Measurements from ENCODE around the gene WDR7. TPM values are rescaled to one million over a fixed set of nuclear protein-coding genes. Genes with fewer than 3 reads are reported as not detected.

Gene WDR7
- total RNA-seq, 1 donor from 2014 or later, result 67.3 TPM

DNA sequence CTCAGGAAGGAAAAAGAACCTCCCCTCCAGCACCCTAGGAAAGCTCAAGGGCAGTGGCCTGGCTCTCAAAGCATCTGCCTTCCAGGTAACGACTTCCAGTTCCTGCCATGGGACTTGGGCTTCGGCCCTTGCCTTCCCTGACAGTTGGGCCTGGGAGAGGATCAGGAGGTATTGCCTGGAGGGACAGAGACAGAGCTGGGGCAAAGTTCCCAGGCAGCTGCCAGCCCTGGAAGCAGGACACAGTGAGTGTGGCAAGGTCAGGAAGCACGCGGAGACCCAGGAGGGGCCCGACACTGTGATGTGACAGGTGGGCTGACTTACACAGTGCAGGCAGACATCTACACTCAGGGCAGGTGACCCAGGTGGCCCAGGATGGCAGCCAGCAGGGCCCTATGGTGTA, 408.2 kb downstream of the WDR7 start:
- H3K36me3 ChIP-seq (ENCODE audit: control insufficient read depth in 3 of 3, insufficient read depth in 3 of 3, low read length in 3 of 3), result no peaks in the 10 kb centered on the region
- peaks cover 4 to 10% (median 6%) of the 10 kb centered on the region in 3 donors for H3K27me3 ChIP-seq (ENCODE audit: control insufficient read depth in 3 of 3, insufficient read depth in 3 of 3, low read length in 3 of 3)
- H3K4me3 ChIP-seq (ENCODE audit: low read length in 3 of 3), result no peak overlapping the region
- no peaks in the 10 kb centered on the region for H3K9me3 ChIP-seq (ENCODE audit: control insufficient read depth in 3 of 3, low read length in 3 of 3)
- H3K27ac ChIP-seq (ENCODE audit: low read depth, low read length), result no peak overlapping the region
- no peaks in the 10 kb centered on the region for H3K4me1 ChIP-seq (ENCODE audit: control insufficient read depth in 3 of 3, insufficient read depth in 3 of 3, low read length in 3 of 3)
- H3K9ac ChIP-seq (ENCODE audit: low read depth in 1 of 3, low read length in 3 of 3), result no peak overlapping the region

DNA sequence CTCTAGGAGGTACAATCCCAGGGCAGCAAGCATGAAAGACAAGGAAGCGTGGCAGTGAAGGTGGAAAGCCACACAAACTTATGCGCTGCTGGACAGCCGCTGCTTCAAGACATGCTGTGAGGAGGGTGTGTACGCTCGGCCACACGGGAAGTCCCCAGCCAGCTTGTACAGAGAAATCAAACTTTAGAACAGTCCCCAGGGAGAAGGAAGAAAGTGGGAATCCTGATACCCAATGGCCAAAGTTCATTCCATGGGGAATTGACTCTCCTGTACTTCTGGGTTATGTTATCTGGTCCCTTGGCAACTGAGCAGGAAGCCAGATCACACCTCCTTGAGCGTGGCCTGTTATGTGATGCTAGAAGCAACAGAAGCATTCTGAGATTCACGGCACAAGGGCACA, 409.7 kb downstream of the WDR7 start:
- H3K36me3 ChIP-seq (ENCODE audit: control insufficient read depth in 3 of 3, insufficient read depth in 3 of 3, low read length in 3 of 3), result no peaks in the 10 kb centered on the region
- H3K4me1 ChIP-seq (ENCODE audit: control insufficient read depth in 3 of 3, insufficient read depth in 3 of 3, low read length in 3 of 3), result no peaks in the 10 kb centered on the region
- peaks cover 4 to 11% (median 6%) of the 10 kb centered on the region in 3 donors for H3K27me3 ChIP-seq (ENCODE audit: control insufficient read depth in 3 of 3, insufficient read depth in 3 of 3, low read length in 3 of 3)
- no peak overlapping the region for H3K27ac ChIP-seq (ENCODE audit: low read depth, low read length)
- no peaks in the 10 kb centered on the region for H3K9me3 ChIP-seq (ENCODE audit: control insufficient read depth in 3 of 3, low read length in 3 of 3)
- no peak overlapping the region for H3K4me3 ChIP-seq (ENCODE audit: low read length in 3 of 3)
- no peak overlapping the region for H3K9ac ChIP-seq (ENCODE audit: low read depth in 1 of 3, low read length in 3 of 3)

DNA sequence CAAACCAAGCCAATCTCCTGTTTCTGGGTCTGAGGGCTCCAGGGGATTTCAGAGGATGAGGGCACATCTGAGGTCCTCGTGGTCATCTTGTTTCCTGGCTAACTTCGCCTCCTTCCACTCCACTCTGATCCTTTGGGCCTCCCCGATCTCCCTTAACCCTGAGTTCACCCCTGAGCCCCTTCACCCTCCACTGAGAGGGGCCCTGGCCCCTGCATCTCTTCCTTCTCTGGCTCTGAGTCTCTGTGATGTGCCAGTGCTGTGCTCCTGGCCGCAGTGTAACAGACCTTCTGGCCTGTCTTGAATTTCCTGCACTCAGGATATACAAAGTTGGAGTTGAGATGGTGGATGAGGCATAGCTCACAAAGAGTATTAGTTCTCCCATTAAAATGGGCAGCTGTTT, 411.0 kb downstream of the WDR7 start:
- H3K4me3 ChIP-seq (ENCODE audit: low read length in 3 of 3), result no peak overlapping the region
- H3K4me1 ChIP-seq (ENCODE audit: control insufficient read depth in 3 of 3, insufficient read depth in 3 of 3, low read length in 3 of 3), result no peaks in the 10 kb centered on the region
- no peak overlapping the region for H3K27ac ChIP-seq (ENCODE audit: low read depth, low read length)
- no peak overlapping the region for H3K9ac ChIP-seq (ENCODE audit: low read depth in 1 of 3, low read length in 3 of 3)
- H3K9me3 ChIP-seq (ENCODE audit: control insufficient read depth in 3 of 3, low read length in 3 of 3), result no peaks in the 10 kb centered on the region
- peaks cover 4 to 11% (median 6%) of the 10 kb centered on the region in 3 donors for H3K27me3 ChIP-seq (ENCODE audit: control insufficient read depth in 3 of 3, insufficient read depth in 3 of 3, low read length in 3 of 3)
- no peaks in the 10 kb centered on the region for H3K36me3 ChIP-seq (ENCODE audit: control insufficient read depth in 3 of 3, insufficient read depth in 3 of 3, low read length in 3 of 3)

DNA sequence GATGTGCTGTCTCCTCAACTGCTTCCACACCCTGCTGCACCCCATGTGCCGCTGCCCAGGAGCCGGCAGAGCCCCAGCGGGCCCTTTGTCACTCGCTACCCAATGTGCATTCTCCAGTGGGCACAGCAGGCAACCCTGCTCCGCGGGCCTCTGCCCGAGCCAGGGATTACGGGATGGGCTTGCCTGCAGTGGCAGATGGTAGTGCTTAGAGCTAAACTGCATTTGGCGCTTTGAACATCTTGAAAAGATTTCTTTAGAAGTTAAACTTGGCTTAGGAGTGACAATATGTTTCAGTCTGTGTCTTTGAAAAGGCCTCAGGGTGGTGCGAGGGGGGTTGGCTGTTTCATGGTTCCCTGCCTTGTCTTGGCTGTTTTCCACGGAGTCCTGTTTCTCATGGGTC, 411.7 kb downstream of the WDR7 start:
- Histone ChIP-seq H3K27me3 (ENCODE audit: control insufficient read depth in 3 of 3, insufficient read depth in 3 of 3, low read length in 3 of 3) (peaks cover 4 to 11% (median 6%) of the 10 kb centered on the region in 3 donors), H3K9ac (ENCODE audit: low read depth in 1 of 3, low read length in 3 of 3) (no peak overlapping the region), H3K36me3 (ENCODE audit: control insufficient read depth in 3 of 3, insufficient read depth in 3 of 3, low read length in 3 of 3) (no peaks in the 10 kb centered on the region), H3K4me1 (ENCODE audit: control insufficient read depth in 3 of 3, insufficient read depth in 3 of 3, low read length in 3 of 3) (no peaks in the 10 kb centered on the region), H3K9me3 (ENCODE audit: control insufficient read depth in 3 of 3, low read length in 3 of 3) (no peaks in the 10 kb centered on the region), H3K27ac (ENCODE audit: low read depth, low read length) (no peak overlapping the region), H3K4me3 (ENCODE audit: low read length in 3 of 3) (no peak overlapping the region)

DNA sequence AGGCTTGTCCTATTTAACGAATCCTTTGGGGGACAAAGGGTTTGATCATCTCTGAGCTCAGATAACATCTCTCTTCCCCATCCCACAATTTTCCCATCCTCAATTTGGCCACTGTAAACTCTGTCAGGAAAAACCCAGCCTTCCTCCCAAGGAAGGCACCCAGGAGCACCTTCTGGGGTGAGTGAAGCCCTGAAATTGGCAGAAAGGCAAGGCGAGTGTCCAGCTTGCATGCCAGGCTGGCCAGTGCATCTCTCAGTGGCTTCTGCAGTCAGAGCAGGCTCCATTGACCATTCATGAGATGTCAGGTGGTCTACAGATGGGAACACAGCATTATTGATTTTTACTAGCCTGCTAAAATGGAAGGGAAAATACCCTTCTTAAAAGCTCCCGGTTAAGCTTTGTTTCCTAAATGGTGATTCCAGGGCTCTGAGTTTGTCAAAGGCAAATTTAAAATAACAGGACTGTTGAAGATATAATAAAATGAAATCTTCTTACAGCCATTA, 412.5 kb downstream of the WDR7 start:
- peaks cover 3 to 11% (median 4%) of the 10 kb centered on the region in 3 donors for H3K27me3 ChIP-seq (ENCODE audit: control insufficient read depth in 3 of 3, insufficient read depth in 3 of 3, low read length in 3 of 3)
- no peaks in the 10 kb centered on the region for H3K9me3 ChIP-seq (ENCODE audit: control insufficient read depth in 3 of 3, low read length in 3 of 3)
- no peaks in the 10 kb centered on the region for H3K36me3 ChIP-seq (ENCODE audit: control insufficient read depth in 3 of 3, insufficient read depth in 3 of 3, low read length in 3 of 3)
- no peaks in the 10 kb centered on the region for H3K4me1 ChIP-seq (ENCODE audit: control insufficient read depth in 3 of 3, insufficient read depth in 3 of 3, low read length in 3 of 3)
- no peak overlapping the region for H3K27ac ChIP-seq (ENCODE audit: low read depth, low read length)
- H3K9ac ChIP-seq (ENCODE audit: low read depth in 1 of 3, low read length in 3 of 3), result no peak overlapping the region
- no peak overlapping the region for H3K4me3 ChIP-seq (ENCODE audit: low read length in 3 of 3)

DNA sequence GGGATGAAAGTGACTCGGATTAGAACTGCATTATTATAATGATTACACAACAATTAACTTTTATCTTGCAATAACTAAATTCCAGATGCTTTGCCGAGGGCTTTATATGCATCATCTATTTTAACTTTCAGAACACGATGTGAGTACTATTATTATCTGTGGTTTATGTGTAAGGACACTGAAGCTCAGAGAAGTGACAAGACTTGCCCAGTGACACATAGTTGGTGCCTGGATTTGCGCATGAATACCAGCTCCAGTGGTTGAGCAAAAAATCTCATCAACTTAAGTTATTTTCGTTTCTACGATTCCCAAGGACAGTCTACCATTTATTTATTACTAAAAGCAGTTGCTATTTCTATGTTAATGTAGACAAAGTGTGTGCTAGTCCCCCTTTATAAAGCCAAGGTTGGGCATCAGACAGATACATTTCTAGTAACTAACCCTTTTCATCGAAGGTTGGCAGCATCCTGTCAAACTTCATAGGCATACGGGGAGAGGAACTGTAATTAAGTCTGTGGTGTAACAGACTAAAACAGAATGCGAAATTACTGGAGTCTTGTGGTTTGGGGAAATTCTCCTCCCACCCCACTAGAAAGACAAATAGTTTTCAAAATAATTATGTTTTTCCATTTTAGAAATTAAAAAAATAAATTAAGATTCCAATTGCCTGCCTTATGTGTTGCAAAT, 422.5 kb downstream of the WDR7 start:
- no peaks in the 10 kb centered on the region for H3K36me3 ChIP-seq (ENCODE audit: control insufficient read depth in 3 of 3, insufficient read depth in 3 of 3, low read length in 3 of 3)
- H3K9me3 ChIP-seq (ENCODE audit: control insufficient read depth in 3 of 3, low read length in 3 of 3), result no peaks in the 10 kb centered on the region
- H3K4me1 ChIP-seq (ENCODE audit: control insufficient read depth in 3 of 3, insufficient read depth in 3 of 3, low read length in 3 of 3), result no peaks in the 10 kb centered on the region
- peaks cover 8 to 27% (median 15%) of the 10 kb centered on the region in 3 donors for H3K27me3 ChIP-seq (ENCODE audit: control insufficient read depth in 3 of 3, insufficient read depth in 3 of 3, low read length in 3 of 3)
- H3K9ac ChIP-seq (ENCODE audit: low read depth in 1 of 3, low read length in 3 of 3), result no peak overlapping the region
- H3K4me3 ChIP-seq (ENCODE audit: low read length in 3 of 3), result no peak overlapping the region
- no peak overlapping the region for H3K27ac ChIP-seq (ENCODE audit: low read depth, low read length)

DNA sequence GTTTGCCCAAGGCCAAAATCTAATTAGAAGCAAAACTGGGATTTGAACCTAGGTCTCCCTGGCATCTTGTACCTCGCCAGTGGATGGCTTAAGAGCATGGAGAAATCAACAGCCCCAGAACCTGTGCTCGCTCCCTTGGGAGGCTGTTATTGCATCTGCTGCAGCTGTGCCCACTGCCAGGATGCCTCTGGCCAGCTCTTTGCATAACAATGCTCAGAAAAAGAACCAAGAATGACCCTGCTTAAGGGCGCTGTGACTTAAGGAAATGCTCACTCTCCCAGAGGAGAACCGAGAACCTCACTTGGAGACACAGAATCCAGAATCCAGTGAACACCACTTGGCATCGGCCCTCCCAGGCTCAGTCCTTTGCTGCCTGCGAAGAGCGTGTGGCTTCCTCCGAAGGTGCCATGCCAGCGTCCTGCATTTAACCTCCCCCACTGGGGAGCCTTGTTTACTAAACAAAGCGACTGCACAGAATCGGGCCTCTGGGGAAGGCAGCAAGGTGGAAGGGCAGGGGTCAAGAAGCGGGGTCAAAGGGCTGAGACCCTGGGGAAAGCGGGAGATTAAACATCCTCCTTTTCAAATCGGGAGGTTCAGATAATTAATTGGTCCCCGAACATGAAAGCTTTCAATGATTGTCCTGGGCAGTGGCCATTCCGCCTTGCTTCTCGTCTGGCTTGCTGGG, 424.7 kb downstream of the WDR7 start:
- no peak overlapping the region for H3K9ac ChIP-seq (ENCODE audit: low read depth in 1 of 3, low read length in 3 of 3)
- H3K4me1 ChIP-seq (ENCODE audit: control insufficient read depth in 3 of 3, insufficient read depth in 3 of 3, low read length in 3 of 3), result no peaks in the 10 kb centered on the region
- H3K27ac ChIP-seq (ENCODE audit: low read depth, low read length), result no peak overlapping the region
- no peaks in the 10 kb centered on the region for H3K36me3 ChIP-seq (ENCODE audit: control insufficient read depth in 3 of 3, insufficient read depth in 3 of 3, low read length in 3 of 3)
- H3K4me3 ChIP-seq (ENCODE audit: low read length in 3 of 3), result no peak overlapping the region
- no peaks in the 10 kb centered on the region for H3K9me3 ChIP-seq (ENCODE audit: control insufficient read depth in 3 of 3, low read length in 3 of 3)
- peaks cover 8 to 28% (median 20%) of the 10 kb centered on the region in 3 donors for H3K27me3 ChIP-seq (ENCODE audit: control insufficient read depth in 3 of 3, insufficient read depth in 3 of 3, low read length in 3 of 3)

DNA sequence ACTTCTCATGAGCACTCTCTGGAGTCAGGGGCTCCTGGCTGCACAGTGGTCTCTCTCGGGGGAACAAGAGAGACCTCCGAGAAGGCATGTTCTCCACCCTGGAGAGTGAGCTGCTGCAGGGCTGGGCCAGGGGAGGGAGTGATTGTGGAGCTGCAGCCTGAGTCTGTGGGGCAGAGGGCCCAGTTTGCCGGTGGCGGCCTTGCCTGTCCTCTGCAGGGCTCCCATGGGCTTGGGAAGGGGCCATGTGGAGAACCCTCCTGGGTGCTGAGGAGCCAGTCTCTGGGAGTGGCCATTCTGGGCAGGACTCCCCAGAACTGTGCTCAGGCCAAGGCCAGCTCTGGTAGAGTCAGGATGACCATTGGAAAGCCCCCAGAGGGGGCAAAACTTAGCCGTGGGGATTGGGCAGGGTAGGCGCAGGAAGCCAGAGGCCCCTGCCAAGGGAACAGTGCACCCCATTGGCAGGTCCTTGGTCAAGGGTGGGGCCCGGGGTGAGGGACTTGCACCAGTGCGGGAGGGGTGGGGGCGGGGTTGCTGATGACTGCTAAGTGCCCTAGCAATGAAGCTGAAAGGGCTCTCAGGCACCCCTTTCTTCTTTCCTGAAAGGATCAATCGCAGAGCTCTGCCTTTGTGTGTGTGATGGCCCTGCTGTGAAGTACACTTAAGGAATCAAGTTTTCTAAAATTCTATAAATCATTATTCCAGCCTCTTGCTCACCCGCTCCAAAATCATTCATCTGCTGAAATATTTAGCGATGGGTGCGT, 426.0 kb downstream of the WDR7 start:
- Histone ChIP-seq H3K4me1 (ENCODE audit: control insufficient read depth in 3 of 3, insufficient read depth in 3 of 3, low read length in 3 of 3) (no peaks in the 10 kb centered on the region), H3K27me3 (ENCODE audit: control insufficient read depth in 3 of 3, insufficient read depth in 3 of 3, low read length in 3 of 3) (peaks cover 8 to 30% (median 21%) of the 10 kb centered on the region in 3 donors), H3K9me3 (ENCODE audit: control insufficient read depth in 3 of 3, low read length in 3 of 3) (no peaks in the 10 kb centered on the region), H3K9ac (ENCODE audit: low read depth in 1 of 3, low read length in 3 of 3) (no peak overlapping the region), H3K36me3 (ENCODE audit: control insufficient read depth in 3 of 3, insufficient read depth in 3 of 3, low read length in 3 of 3) (no peaks in the 10 kb centered on the region), H3K4me3 (ENCODE audit: low read length in 3 of 3) (no peak overlapping the region), H3K27ac (ENCODE audit: low read depth, low read length) (no peak overlapping the region)

DNA sequence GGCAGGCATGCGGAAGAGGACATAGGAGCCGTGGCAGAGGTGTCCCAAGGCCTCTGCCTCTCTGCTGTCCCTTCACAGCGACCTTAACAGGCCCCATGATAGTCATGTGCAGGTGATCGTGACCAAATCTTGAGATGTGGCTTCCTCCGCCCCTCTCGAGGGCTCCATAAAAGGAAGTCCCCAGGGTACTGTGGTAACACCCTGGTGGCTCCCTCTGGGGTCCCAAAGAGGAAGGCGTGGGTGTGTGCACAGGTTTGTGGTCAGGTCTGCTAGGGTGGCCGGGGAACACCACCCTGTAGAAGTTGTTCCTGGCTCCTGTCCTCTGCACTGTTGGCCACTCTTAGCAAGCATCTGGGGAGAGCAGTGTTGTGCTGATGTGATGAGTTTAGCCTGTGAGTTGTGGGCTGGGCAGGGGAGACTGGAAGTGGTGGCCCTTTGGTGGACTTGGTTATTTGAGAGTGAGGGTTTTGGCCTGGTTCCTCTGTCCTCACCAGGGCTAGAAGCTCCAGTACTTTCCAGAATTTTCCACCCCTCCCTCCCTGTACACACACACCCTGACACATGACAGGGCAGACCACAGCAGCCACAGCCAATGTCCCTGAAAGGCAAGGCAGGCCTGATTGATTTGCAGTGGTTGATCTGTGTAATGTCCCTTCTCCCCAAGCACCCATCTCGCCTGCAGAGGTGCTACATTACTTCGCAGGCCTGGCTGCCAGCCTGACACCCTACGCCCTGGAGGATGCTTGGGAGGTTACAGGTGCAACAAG, 426.8 kb downstream of the WDR7 start:
- Histone ChIP-seq H3K27me3 (ENCODE audit: control insufficient read depth in 3 of 3, insufficient read depth in 3 of 3, low read length in 3 of 3) (peaks cover 6 to 30% (median 16%) of the 10 kb centered on the region in 3 donors), H3K4me1 (ENCODE audit: control insufficient read depth in 3 of 3, insufficient read depth in 3 of 3, low read length in 3 of 3) (no peaks in the 10 kb centered on the region), H3K36me3 (ENCODE audit: control insufficient read depth in 3 of 3, insufficient read depth in 3 of 3, low read length in 3 of 3) (no peaks in the 10 kb centered on the region), H3K9me3 (ENCODE audit: control insufficient read depth in 3 of 3, low read length in 3 of 3) (no peaks in the 10 kb centered on the region), H3K9ac (ENCODE audit: low read depth in 1 of 3, low read length in 3 of 3) (no peak overlapping the region), H3K4me3 (ENCODE audit: low read length in 3 of 3) (no peak overlapping the region), H3K27ac (ENCODE audit: low read depth, low read length) (no peak overlapping the region)
